HepG2 (cell line): ENCODE results near the gene MGST1. TPM values are rescaled to one million over a fixed set of nuclear protein-coding genes. Genes with fewer than 3 reads are reported as not detected.

ENCODE experiments used
- BATF2 ChIP-seq: sonication (generic); formaldehyde crosslinking; IDR thresholded peaks from 2 replicates; pipeline ENCODE4 v1.8.0; 2022; ENCODE audit warnings: mild to moderate bottlenecking, missing genetic modification reagents, moderate library complexity
- FOSL2 ChIP-seq: sonication (generic); formaldehyde crosslinking; IDR thresholded peaks from 2 replicates; pipeline ENCODE4 v1.4.0; 2020; ENCODE audit warnings: missing genetic modification reagents
- GABPA ChIP-seq, 2 experiments: IDR thresholded peaks; 2 replicates each; pipeline ENCODE4 v1.6.1; 2011 to 2016; ENCODE audit warnings: low read depth in 2 of 2, low read length in 1 of 2, missing biosample characterization in 1 of 2, missing genetic modification characterization in 1 of 2
- GLMP ChIP-seq: sonication (generic); formaldehyde crosslinking; IDR thresholded peaks from 2 replicates; pipeline ENCODE4 v1.9.0; 2021; ENCODE audit warnings: missing genetic modification reagents, mild to moderate bottlenecking, borderline replicate concordance
- HMGA1 ChIP-seq: sonication (generic); formaldehyde crosslinking; conservative IDR thresholded peaks from 2 replicates; pipeline ENCODE4 v1.4.0; 2020; ENCODE audit warnings: missing genetic modification reagents
- KDM2A ChIP-seq: sonication (generic); formaldehyde crosslinking; IDR thresholded peaks from 2 replicates; pipeline ENCODE4 v1.4.0; 2020; ENCODE audit warnings: low read depth, missing genetic modification reagents, borderline replicate concordance
- MAX ChIP-seq: IDR thresholded peaks from 2 replicates; pipeline ENCODE4 v1.6.1; 2012; ENCODE audit warnings: inconsistent platforms
- PHF8 ChIP-seq: sonication (generic); formaldehyde crosslinking; IDR thresholded peaks from 2 replicates; pipeline ENCODE4 v1.5.0; 2020; ENCODE audit warnings: missing genetic modification reagents
- PRPF4 ChIP-seq: fragments of 200-400 bp; formaldehyde crosslinking; IDR thresholded peaks from 2 replicates; pipeline ENCODE4 v1.6.1; 2016; ENCODE audit warnings: low read length, low read depth; ENCODE audit not compliant: poor library complexity, severe bottlenecking
- THAP7 ChIP-seq: sonication (generic); formaldehyde crosslinking; IDR thresholded peaks from 2 replicates; pipeline ENCODE4 v1.8.1; 2023; ENCODE audit warnings: mild to moderate bottlenecking, missing genetic modification reagents
- U2AF1 ChIP-seq: fragments of 200-400 bp; formaldehyde crosslinking; optimal IDR thresholded peaks from 2 replicates; pipeline ENCODE3; 2017; ENCODE audit warnings: mild to moderate bottlenecking, low read depth, low read length
- ZFP90 ChIP-seq: sonication (generic); formaldehyde crosslinking; IDR thresholded peaks from 2 replicates; pipeline ENCODE4 v1.8.0; 2022; ENCODE audit warnings: missing genetic modification reagents, mild to moderate bottlenecking, inconsistent platforms, borderline replicate concordance
- ZNF318 ChIP-seq: sonication (generic); formaldehyde crosslinking; IDR thresholded peaks from 2 replicates; pipeline ENCODE4 v1.4.0; 2020; ENCODE audit warnings: mild to moderate bottlenecking, missing genetic modification reagents
- ZNF558 ChIP-seq: sonication (generic); formaldehyde crosslinking; IDR thresholded peaks from 2 replicates; pipeline ENCODE4 v1.9.0; 2022; ENCODE audit warnings: mild to moderate bottlenecking, missing genetic modification reagents, borderline replicate concordance
- ZNF615 ChIP-seq: sonication (generic); formaldehyde crosslinking; IDR thresholded peaks from 2 replicates; pipeline ENCODE4 v1.5.0; 2020; ENCODE audit warnings: mild to moderate bottlenecking, missing genetic modification reagents, borderline replicate concordance
- ZNF777 ChIP-seq: sonication (generic); formaldehyde crosslinking; IDR thresholded peaks from 2 replicates; pipeline ENCODE4 v1.4.0; 2020; ENCODE audit warnings: missing genetic modification reagents
- ZNF883 ChIP-seq: sonication (generic); formaldehyde crosslinking; IDR thresholded peaks from 2 replicates; pipeline ENCODE4 v1.5.1; 2020; ENCODE audit warnings: mild to moderate bottlenecking, missing genetic modification reagents; ENCODE audit errors: not compliant biosample characterization
- polyA plus RNA-seq, 8 experiments: library from polyadenylated mRNA; depleted of rRNA in 3 of 8; stranded (reverse) in 7 of 8; unstranded in 1 of 8; fragments of >200 nt; fragmentation: Illumina TruSeq in 4 of 8; extraction: Trizol in 4 of 8; gene quantifications; 2 replicates each; pipeline versions ENCODE4 v1.2.1 to v1.2.3, GENCODE V29; 2011 to 2016; ENCODE audit warnings: low read depth in 4 of 8, missing spikeins in 1 of 8, mixed read lengths in 1 of 8; ENCODE audit not compliant: insufficient read depth in 1 of 8
- total RNA-seq, 5 experiments: library from RNA; depleted of rRNA; stranded (reverse); fragments of >200 nt; fragmentation: Illumina TruSeq; extraction: Trizol; gene quantifications; 2 replicates each; pipeline ENCODE4 v1.2.3, GENCODE V29; 2016; ENCODE audit warnings: low read depth in 1 of 5

MGST1 gene
- total and polyA plus RNA-seq, 2 of the 13 experiments (the other 11 are each of a cell fraction or from before 2014, with no cell fraction given), result 119 to 152 TPM

- TF ChIP-seq THAP7 (0 out of 2 replicates have a peak, but pooled peaks have one; percentile 22), ZNF615 (CRISPR knock-in tag) (0 out of 2 replicates have a peak, but pooled peaks have one; percentile 35), U2AF1 (no peak), BATF2 (no peak), ZNF777 (CRISPR knock-in tag) (0 out of 2 replicates have a peak, but pooled peaks have one; percentile 34), PRPF4 (no peak), ZNF558 (no peak), ZNF883 (no peak), FOSL2 (0 out of 2 replicates have a peak, but pooled peaks have one; percentile 3), HMGA1 (no peak), ZFP90 (CRISPR knock-in tag) (peak; percentile 76; the same call in 1 of the 2 replicates), GLMP (no peak), GABPA (IDR thresholded peaks at IDR 0.05; ENCODE audit: low read depth, low read length) (no peak), GABPA (CRISPR knock-in tag; IDR thresholded peaks at IDR 0.05; ENCODE audit: low read depth) (no peak), MAX (peak; percentile 83), KDM2A (CRISPR knock-in tag) (peak; percentile 54), ZNF318 (CRISPR knock-in tag) (no peak), PHF8 (CRISPR knock-in tag) (peak; percentile 71)
Observed at GRCh38 chr12:16347391-16348298, at the start of gene MGST1 (continued).
